PC-3 (cell line): ENCODE measurements around the gene OR11H6.
"Not testable (repeated sequence)": the region's sequence is repeated elsewhere in the genome, so short reads cannot be mapped to it uniquely, and the experiment has no call there.

Experiments used
- CTCF ChIP-seq: fragments of 300-600 bp; sonication (generic); conservative IDR thresholded peaks from 2 replicates; pipeline ENCODE4 v1.5.1; 2017; ENCODE audit warnings: antibody characterized with exemption, low read depth, mild to moderate bottlenecking, low read length
- EZH2 ChIP-seq: fragments of 300-600 bp; sonication (generic); IDR thresholded peaks from one replicate; pipeline ENCODE4 v1.6.1; 2017; ENCODE audit warnings: antibody characterized with exemption, mild to moderate bottlenecking, low read length; ENCODE audit not compliant: unreplicated experiment

GRCh38 chr14:20235415-20235814, 11.9 kb downstream of the OR11H6 start:
- not testable (repeated sequence) for TF ChIP-seq CTCF, EZH2
